CD14-positive monocyte (primary cell): ENCODE results near the gene GFI1B. TPM values are rescaled to one million over a fixed set of nuclear protein-coding genes. Genes with fewer than 3 reads are reported as not detected.

Experiments used
- DNase-seq, 3 donors: peaks; one replicate each; pipeline ENCODE4 v3.0.0-alpha.2; 2011 to 2022
- H2AFZ ChIP-seq: 2 replicates; pipeline ENCODE4 v1.6.0; 2012; ENCODE audit warnings: mild to moderate bottlenecking, low read depth, low read length, inconsistent platforms; ENCODE audit not compliant: insufficient read depth, poor library complexity, severe bottlenecking
- H3K27ac ChIP-seq, 2 donors: 1 replicate in 1 of 2; 2 replicates in 1 of 2; pipeline ENCODE4 v1.5.1; 2012 to 2013; ENCODE audit warnings: low read length in 2 of 2, control low read depth in 1 of 2, inconsistent platforms in 1 of 2, low read depth in 1 of 2, mild to moderate bottlenecking in 1 of 2
- H3K27me3 ChIP-seq, 2 donors: one replicate each; pipeline versions ENCODE4 v1.6.0 to v1.6.1; 2011 to 2013; ENCODE audit warnings: low read length in 2 of 2; ENCODE audit not compliant: control insufficient read depth in 2 of 2, insufficient read depth in 2 of 2
- H3K36me3 ChIP-seq, 2 donors: replicated peaks in 1 of 2; 1 replicate in 1 of 2; 2 replicates in 1 of 2; pipeline versions ENCODE4 v1.5.1 to v1.6.1; 2012 to 2013; ENCODE audit warnings: low read length in 2 of 2, control low read depth in 1 of 2, inconsistent platforms in 1 of 2, mild to moderate bottlenecking in 1 of 2; ENCODE audit not compliant: insufficient read depth in 2 of 2, control insufficient read depth in 1 of 2
- H3K4me1 ChIP-seq, 2 donors: 1 replicate in 1 of 2; 2 replicates in 1 of 2; pipeline versions ENCODE4 v1.5.1 to v1.6.1; 2012 to 2013; ENCODE audit warnings: low read length in 2 of 2, control low read depth in 1 of 2, inconsistent platforms in 1 of 2, mild to moderate bottlenecking in 1 of 2, moderate library complexity in 1 of 2; ENCODE audit not compliant: insufficient read depth in 2 of 2, control insufficient read depth in 1 of 2
- H3K4me2 ChIP-seq: replicated peaks from 2 replicates; pipeline ENCODE3; 2012; ENCODE audit warnings: low read length, moderate library complexity, mild to moderate bottlenecking; ENCODE audit not compliant: poor library complexity, severe bottlenecking; ENCODE audit errors: extremely low read depth
- H3K4me3 ChIP-seq, 3 experiments: fragments of 200-600 bp in 1 of 3; sonication (generic) in 1 of 3; replicated peaks in 1 of 3; 1 replicate in 2 of 3; 2 replicates in 1 of 3; pipeline ENCODE4 v1.5.1; 2011 to 2013; ENCODE audit warnings: low read length in 3 of 3, mild to moderate bottlenecking in 3 of 3, control low read depth in 2 of 3, low read depth in 2 of 3, inconsistent platforms in 1 of 3, moderate library complexity in 1 of 3
- H3K79me2 ChIP-seq: 2 replicates; pipeline ENCODE4 v1.6.0; 2012; ENCODE audit warnings: mild to moderate bottlenecking, control low read depth, inconsistent platforms, low read length, moderate library complexity; ENCODE audit not compliant: insufficient read depth
- H3K9ac ChIP-seq: 2 replicates; pipeline ENCODE4 v1.6.0; 2017; ENCODE audit warnings: low read length, mild to moderate bottlenecking; ENCODE audit not compliant: insufficient read depth, poor library complexity, severe bottlenecking
- H3K9me3 ChIP-seq, 2 donors: replicated peaks in 1 of 2; 1 replicate in 1 of 2; 2 replicates in 1 of 2; pipeline versions ENCODE4 v1.5.1 to v1.6.1; 2012 to 2013; ENCODE audit warnings: low read length in 2 of 2, control low read depth in 1 of 2; ENCODE audit not compliant: control insufficient read depth in 1 of 2, insufficient read depth in 1 of 2
- H4K20me1 ChIP-seq: 2 replicates; pipeline ENCODE4 v1.6.0; 2012; ENCODE audit warnings: mild to moderate bottlenecking, low read length, control low read depth, moderate library complexity; ENCODE audit not compliant: insufficient read depth
- H3K27ac Mint-ChIP-seq, 7 donors: one replicate each; pipeline ENCODE4 v1.8.0; 2020; ENCODE audit warnings: mild to moderate bottlenecking in 7 of 7, mixed read lengths in 7 of 7, moderate library complexity in 6 of 7, inconsistent platforms in 2 of 7
- H3K27me3 Mint-ChIP-seq, 3 donors: one replicate each; pipeline ENCODE4 v1.8.0; 2021 to 2022; ENCODE audit warnings: low read depth in 3 of 3, mild to moderate bottlenecking in 3 of 3, mixed read lengths in 3 of 3, moderate library complexity in 3 of 3, inconsistent platforms in 1 of 3
- H3K36me3 Mint-ChIP-seq, 2 donors: one replicate each; pipeline ENCODE4 v1.8.0; 2020; ENCODE audit warnings: mixed read lengths in 2 of 2, inconsistent platforms in 1 of 2, mild to moderate bottlenecking in 1 of 2
- H3K4me1 Mint-ChIP-seq: one replicate; pipeline ENCODE4 v1.8.0; 2020; ENCODE audit warnings: mild to moderate bottlenecking, mixed read lengths
- H3K4me3 Mint-ChIP-seq, 2 donors: one replicate each; pipeline ENCODE4 v1.8.0; 2020; ENCODE audit warnings: mild to moderate bottlenecking in 2 of 2, mixed read lengths in 2 of 2, moderate library complexity in 1 of 2
- H3K9me3 Mint-ChIP-seq, 7 donors: one replicate each; pipeline ENCODE4 v1.8.0; 2020 to 2022; ENCODE audit warnings: mixed read lengths in 7 of 7, mild to moderate bottlenecking in 6 of 7, moderate library complexity in 6 of 7, inconsistent platforms in 2 of 7
- WGBS: methylation state at CpG from one replicate; pipeline ENCODE4 v1.1.5; 2013; ENCODE audit warnings: missing lambda C conversion rate; ENCODE audit not compliant: insufficient coverage; 5-methylcytosine and 5-hydroxymethylcytosine counted together
- intact Hi-C, 2 donors: fragments of 100-400 bp; cut with micrococcal nuclease; formaldehyde crosslinking; loops; one replicate each; pipeline versions ENCODE4 v1.15.0 to v1.15.1; 2023
- polyA plus RNA-seq, 3 donors: library from polyadenylated mRNA; depleted of rRNA in 1 of 3; unstranded in 2 of 3; stranded (reverse) in 1 of 3; fragments of 300-500 nt in 2 of 3; fragments of >200 nt in 1 of 3; fragmentation: Illumina TruSeq in 2 of 3; gene quantifications; 1 replicate in 2 of 3; 2 replicates in 1 of 3; pipeline ENCODE4 v1.2.3, GENCODE V29; 2012 to 2021
- TF ChIP-seq, protein P1 (sequence below): fragments of 200-600 bp; IDR thresholded peaks from one replicate; pipeline ENCODE4 v1.8.0; 2022; ENCODE audit warnings: antibody characterized with exemption, mild to moderate bottlenecking

The GFI1B gene
- polyA plus RNA-seq, 3 donors = 0.06 to 0.39 (median 0.21) TPM

- under 1% methylated on average over 17 of the region's 25 CpGs for WGBS
- H3K27me3 ChIP-seq = no peaks in the 10 kb centered on the region
- no peaks in the 10 kb centered on the region for H3K9me3 ChIP-seq
- intact Hi-C loops = loop anchor here in 1 of 2 donors (10.0 kb wide), 1 partner anchor 391 kb away; the partner anchor contains the start of gene SURF6
- peak overlapping the region; percentile 98 for H3K9ac ChIP-seq
- peak overlapping the region; percentile 86 to 99 (median 99) for H3K4me3 ChIP-seq
- H3K4me1 Mint-ChIP-seq = peaks cover 20% of the 10 kb centered on the region
- H3K9me3 Mint-ChIP-seq = peaks cover 0 to 2% (median 0%) of the 10 kb centered on the region in 7 donors
- peaks cover 58% of the 10 kb centered on the region for H3K79me2 ChIP-seq
- H4K20me1 ChIP-seq = peaks cover 22% of the 10 kb centered on the region
- peak overlapping the region; percentile 93 to 99 for H3K27ac ChIP-seq
- H3K36me3 Mint-ChIP-seq = peaks cover 1 to 4% of the 10 kb centered on the region in 2 donors
- peaks cover 0 to 1% (median 0%) of the 10 kb centered on the region in 3 donors for H3K27me3 Mint-ChIP-seq
- H3K4me3 Mint-ChIP-seq = peak overlapping the region; percentile 85 to 98
- peak overlapping the region; percentile 88 to 100 (median 100) for H3K27ac Mint-ChIP-seq
- H3K4me2 ChIP-seq = peak overlapping the region; percentile 90
- TF ChIP-seq, protein P1, sequence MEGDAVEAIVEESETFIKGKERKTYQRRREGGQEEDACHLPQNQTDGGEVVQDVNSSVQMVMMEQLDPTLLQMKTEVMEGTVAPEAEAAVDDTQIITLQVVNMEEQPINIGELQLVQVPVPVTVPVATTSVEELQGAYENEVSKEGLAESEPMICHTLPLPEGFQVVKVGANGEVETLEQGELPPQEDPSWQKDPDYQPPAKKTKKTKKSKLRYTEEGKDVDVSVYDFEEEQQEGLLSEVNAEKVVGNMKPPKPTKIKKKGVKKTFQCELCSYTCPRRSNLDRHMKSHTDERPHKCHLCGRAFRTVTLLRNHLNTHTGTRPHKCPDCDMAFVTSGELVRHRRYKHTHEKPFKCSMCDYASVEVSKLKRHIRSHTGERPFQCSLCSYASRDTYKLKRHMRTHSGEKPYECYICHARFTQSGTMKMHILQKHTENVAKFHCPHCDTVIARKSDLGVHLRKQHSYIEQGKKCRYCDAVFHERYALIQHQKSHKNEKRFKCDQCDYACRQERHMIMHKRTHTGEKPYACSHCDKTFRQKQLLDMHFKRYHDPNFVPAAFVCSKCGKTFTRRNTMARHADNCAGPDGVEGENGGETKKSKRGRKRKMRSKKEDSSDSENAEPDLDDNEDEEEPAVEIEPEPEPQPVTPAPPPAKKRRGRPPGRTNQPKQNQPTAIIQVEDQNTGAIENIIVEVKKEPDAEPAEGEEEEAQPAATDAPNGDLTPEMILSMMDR = no peak
- H2AFZ ChIP-seq = peak overlapping the region; percentile 100
- peaks cover 16 to 20% of the 10 kb centered on the region in 2 donors for H3K4me1 ChIP-seq
- no peaks in the 10 kb centered on the region for H3K36me3 ChIP-seq
- peak in 1 of 3 donors; percentile 7 for DNase-seq
Measured at GRCh38 chr9:132943651-132944293, 34.7 kb upstream of the GFI1B start.

DNA sequence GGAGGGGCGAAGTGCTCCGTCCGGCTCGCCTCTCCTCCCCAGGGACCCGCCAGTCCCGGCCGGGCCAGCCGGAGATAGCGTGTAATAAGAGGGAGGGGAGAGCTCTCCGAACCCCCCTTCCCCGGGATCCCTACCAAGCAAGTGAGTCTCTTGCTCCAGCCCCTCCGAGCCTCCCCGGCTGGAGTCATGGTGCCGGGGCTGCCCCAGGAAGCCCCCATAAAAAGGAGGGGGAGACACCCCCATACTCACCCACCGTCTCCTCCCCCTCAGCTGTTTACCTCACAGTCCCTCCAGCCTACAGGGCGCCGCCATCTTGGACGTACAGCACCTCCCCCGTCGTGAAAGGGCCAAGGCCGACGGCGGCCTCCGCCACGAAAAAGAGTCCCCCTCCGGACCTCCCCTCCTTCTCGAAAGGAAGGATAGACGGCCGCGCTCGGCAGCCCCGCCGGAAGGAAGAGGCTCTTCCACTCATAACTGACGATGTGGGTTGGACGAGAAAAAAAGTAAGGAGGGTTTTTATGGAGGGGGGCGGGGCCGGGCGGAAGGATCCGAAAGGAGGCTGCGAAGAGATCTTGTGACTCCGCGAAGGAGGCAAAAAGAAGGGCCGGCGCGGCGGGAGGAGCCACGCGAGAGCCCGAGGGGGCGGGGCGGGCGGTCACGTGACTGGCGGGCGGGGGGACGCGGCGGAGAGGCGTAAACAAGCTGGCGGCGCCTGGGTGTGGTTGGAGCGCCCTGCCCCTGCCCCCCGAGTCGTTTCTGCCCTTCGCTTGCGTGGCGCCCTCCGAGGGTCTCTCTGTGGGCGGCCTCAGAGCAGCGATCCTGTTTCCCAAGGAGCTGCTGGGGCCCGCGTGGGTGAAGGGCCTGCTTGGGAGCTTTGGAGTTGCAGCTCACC lies 34.0 kb upstream of the GFI1B start, which contains the start of gene TSC1:
TSS of gene TSC1 (minus strand) at position 323 of the 892 bp plus-strand sequence. CDS start 15,744 bp downstream, outside the sequence.
- DNase-seq = peak; percentile 86 to 95 (median 92)
- H3K4me1 ChIP-seq = peaks cover 16 to 20% of the 10 kb centered on the region in 2 donors
- Mint-ChIP-seq H3K36me3 (no peaks in the 10 kb centered on the region), H3K27me3 (peaks cover 0 to 3% (median 0%) of the 10 kb centered on the region in 3 donors), H3K9me3 (peaks cover 0 to 2% (median 0%) of the 10 kb centered on the region in 7 donors), H3K4me1 (peaks cover 20% of the 10 kb centered on the region), H3K4me3 (peak within 1 kb of the TSS; percentile 85 to 98), H3K27ac (peak within 1 kb of the TSS; percentile 99 to 100 (median 100))
- no peaks in the 10 kb centered on the region for H3K36me3 ChIP-seq
- peak within 1 kb of the TSS; percentile 93 to 99 for H3K27ac ChIP-seq
- H3K9ac ChIP-seq = peak within 1 kb of the TSS; percentile 98
- no peaks in the 10 kb centered on the region for H3K9me3 ChIP-seq
- intact Hi-C loops = loop anchor here in 1 of 2 donors (10.0 kb wide), 1 partner anchor 390 kb away; the partner anchor contains the start of gene SURF6
- no peaks in the 10 kb centered on the region for H3K27me3 ChIP-seq
- TF ChIP-seq, protein P1 = no peak
- peak within 1 kb of the TSS; percentile 90 for H3K4me2 ChIP-seq
- H3K79me2 ChIP-seq = peaks cover 50% of the 10 kb centered on the region
- H3K4me3 ChIP-seq = peak within 1 kb of the TSS; percentile 86 to 99 (median 99)
- H4K20me1 ChIP-seq = peaks cover 17% of the 10 kb centered on the region
- H2AFZ ChIP-seq = peak within 1 kb of the TSS; percentile 100
- 0% methylated on average over 38 of the region's 72 CpGs for WGBS
